HS-5 (cell line): ENCODE measurements around the gene SKI.

Experiments used
- DNase-seq: peaks from one replicate; pipeline ENCODE4 v3.0.0-alpha.2; 2012; ENCODE audit warnings: low read depth

Gene SKI

DNA sequence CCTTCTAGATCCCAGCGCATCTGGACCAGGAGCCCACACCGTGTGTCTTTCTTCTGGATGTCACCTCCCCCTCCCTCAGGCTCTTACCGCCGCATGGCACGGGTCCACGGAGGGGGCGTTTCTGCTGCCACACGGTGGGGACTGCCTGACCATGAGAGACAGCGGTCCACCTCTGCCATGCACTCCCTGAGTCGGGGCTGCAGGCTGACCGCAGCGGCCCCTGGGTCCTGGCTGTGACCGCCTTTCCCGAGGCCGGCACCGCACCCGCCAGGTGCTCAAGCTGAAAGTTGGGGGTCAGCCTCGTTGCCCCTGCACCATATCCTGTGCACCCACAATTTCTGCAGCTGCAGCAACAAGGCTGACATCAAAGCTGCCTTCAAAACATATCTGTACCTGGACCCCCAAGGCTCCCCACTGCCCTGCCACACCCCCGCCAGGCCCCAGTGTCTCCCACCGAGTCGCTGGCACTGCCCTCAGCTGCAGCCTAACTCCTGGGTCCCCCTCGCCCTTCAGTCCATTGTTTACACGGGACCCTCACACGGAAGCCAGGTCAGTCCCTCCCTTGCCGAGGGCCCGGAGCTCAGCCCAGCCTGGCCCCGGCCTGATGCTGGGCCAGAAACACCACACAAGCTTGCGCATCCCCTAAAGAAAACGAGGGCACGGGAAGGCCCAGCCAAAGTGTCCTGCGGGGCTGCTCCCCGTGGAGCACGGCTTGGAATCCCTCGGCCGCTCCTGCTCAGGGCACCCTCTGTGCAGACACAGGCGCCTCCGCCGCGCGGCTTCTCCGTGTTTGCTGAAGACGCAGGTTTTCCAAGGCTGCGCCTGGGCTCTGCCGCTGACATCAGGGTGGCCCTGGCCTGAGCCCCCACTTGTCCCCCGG, 111.3 kb downstream of the SKI start:
- DNase-seq: no peak

DNA sequence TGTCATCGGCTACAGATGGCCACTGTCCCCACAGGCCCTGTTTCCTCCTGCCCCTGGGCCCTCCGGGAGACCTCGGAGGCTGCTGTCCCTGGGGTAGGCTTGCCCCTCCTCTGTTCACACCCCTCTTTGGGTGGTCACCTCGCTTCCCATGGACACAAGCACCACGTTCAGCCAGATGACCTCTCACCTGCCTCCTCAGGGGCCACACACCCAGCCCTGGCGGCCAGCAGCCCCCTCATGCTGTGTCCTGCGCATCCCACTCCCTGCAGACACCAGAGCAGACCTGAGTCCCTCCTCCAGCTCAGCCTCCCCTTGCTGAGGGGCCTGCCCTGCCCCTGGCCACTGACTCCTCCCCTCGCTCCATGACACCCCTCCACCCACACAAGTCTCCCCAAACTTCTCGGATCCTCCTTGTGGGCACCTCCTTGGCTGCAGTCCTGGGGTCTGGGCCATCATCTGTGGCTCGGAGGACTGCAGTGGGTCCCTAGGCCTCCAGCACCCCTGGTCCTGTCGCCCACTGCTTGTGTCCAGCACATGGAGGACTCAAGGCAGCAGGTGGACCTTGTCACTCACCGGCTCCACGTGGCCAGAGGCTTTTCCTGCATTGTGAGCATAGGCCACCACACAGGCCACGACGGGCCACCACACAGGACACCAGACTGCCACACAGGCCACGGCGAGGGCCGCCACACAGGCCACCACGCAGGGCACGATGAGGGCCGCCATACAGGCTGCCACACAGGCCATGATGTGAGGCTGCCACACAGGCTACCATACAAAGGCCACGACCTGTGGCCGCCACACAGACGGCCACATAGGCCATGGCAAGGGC, 112.2 kb downstream of the SKI start:
- DNase-seq: no peak

DNA sequence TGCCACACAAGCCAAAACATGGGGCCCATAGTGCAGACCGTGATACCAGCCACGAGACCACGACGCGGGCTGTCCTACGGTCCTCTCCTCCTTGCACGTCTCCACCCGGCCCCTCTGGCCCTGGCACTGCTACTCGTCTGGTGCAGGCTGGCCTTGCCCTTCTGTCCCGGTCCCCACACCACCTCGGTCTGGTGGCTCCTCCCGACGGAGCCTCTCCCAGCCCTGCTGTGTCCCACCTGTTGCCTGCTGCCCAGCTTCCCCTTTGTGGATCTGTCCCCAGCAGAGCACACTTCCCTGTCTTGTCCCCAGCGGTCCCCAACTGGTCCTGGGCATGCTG, 112.8 kb downstream of the SKI start:
- DNase-seq: no peak

DNA sequence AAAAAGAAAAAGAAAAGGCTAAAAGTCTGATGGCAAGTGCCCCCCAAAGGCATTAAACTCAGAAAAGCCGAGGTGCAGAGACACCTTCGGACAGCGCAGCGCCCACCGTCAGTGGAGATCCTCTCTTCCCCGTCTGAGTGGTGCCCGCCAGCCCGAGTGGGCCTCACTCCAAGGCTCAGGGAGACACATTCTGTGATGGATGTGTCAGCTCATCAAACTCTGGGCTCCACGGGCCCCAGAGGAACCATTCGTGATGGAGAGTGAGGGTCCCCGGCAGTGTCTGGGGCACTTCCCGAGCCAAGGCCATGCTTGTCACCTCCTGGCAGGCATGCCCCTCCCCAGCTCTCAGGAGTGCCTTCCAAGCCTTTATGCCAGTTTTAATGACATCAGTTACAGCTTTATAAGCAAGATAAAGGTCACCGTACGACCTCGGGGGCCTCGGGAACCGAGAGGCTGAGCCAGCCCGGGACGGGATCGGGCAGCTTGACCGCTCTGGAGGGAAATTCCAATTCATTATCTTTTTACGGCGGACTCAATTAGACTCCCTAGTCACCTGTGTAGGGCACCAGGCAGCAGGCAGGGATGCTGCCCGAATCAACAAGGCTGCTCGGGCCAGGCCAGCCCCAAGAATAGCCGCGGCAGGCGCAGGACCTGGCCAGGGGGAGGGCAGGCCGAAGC, 113.7 kb downstream of the SKI start:
- DNase-seq: no peak

DNA sequence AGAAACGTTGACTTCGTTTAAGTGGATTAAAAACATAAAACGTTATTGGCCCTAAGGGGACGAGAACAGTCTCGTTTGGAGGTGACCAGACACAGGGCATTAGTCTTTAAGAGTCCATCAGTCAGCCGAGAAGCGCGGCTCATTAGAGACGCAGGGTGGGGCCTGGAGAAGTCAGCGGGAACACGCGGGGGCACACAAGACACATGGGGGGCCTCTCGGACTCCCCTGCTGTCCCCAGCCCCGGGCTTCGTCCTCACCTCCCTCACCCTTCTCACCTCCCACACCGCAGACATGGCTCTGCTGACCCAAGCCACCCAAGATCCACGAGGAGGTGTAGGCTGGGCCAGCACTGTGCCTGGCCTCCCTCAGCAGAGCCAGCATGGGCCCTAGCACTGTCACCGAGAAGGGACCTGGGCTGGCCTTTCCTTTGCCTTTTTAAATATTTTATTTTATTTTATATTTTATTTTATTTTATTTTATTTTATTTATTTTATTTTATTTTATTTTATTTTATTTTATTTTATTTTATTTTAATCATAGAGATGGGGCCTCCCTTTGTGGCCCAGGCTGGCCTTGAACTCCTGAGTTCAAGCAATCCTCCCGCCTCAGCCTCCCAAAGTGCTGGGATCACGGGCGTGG, 114.4 kb downstream of the SKI start:
- no peak for DNase-seq

DNA sequence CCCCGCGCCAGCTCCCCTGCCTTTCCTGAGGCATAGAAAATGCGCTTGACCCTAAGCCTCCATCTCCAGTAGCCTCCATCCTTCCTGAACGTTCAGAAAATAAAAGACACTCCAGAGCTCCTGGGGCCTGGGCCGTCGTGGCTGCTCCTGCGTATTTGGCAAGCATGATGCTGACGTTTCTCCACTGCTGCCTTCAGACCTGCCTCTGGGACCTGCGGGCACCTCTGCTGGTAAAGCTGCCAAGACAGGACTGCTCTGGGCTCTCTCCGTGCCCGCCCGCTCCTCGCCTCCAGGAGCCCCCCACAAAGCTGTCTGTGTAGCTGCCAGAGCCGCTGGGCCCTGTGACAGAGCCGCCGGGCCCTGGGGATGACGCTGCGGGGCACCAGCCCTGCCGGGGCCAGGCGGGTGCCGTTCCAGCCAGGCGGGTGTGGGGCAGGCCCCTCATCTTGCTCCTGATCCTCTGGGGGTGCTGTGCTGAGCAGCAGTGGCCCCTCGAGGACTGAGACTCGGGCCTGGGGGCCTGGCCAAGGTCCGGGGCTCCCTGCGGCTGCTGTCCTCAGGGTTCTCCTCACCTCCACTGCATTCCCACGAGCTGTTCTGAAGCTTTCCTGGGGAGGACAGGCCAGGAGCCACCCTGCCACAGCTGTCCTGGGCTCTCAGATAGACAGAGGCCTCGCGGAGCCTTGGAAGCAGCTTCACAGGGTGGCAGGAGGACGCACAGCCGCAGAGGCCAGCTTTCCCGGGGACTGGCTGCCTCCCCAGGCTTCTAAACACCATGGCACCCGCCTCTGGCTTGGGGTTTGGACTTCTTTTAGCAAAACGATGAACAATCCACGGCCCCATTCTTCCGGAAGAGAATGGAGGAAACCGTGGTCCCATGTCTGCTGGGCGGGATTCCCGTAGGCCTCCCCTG, 115.2 kb downstream of the SKI start:
- DNase-seq: no peak

DNA sequence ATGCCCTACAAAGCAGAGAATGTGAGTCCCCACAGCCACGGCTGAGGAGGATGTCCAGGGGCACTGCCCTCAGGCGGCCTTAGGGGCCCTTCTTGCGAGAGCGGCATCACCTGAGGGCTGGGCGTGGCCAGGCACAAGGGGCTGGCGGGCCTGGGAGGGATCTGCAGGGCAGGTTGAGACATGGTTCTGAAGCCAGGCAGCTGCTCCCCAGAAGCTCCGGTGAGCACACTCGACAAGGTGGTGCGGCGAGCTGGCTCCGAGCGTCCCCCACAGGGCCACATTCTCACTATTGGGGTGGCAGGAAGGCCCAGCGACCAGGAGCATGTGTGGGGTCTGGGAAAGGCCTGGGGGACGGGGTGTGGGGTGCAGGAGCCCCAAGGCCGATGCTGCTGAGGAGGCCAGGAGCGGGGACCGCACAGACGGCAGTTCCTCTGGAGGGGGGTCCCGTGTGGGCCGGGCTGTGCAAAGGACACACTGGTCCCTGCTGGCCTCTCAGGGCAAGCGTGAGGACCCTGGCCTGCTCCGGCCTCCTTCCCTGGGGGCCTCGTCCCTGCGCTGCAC, 116.1 kb downstream of the SKI start:
- DNase-seq: no peak

DNA sequence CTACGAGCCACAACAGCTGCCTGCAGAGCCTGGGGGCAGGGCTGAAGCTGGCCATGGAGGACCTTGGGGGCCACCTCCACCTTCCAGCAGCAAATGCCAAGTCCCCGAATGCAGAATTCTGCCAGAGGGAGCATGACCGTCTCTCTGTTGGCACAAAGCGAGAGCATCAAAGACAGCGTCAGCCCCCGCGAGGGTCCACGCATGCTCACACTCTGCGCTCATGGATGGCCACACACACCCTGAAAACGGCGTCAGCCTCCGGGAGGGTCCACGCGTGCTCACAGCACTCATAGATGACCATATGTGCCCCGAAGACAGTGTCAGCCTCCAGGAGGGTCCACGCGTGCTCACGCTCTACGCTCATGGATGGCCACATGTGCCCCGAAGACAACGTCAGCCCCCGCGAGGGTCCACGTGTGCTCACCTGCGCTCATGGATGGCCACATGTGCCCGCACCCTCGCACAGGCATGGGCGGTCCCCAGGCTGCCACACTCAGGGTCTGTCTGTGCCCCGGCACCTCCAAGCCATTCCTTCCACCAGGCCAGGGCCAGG, 116.7 kb downstream of the SKI start:
- no peak for DNase-seq

DNA sequence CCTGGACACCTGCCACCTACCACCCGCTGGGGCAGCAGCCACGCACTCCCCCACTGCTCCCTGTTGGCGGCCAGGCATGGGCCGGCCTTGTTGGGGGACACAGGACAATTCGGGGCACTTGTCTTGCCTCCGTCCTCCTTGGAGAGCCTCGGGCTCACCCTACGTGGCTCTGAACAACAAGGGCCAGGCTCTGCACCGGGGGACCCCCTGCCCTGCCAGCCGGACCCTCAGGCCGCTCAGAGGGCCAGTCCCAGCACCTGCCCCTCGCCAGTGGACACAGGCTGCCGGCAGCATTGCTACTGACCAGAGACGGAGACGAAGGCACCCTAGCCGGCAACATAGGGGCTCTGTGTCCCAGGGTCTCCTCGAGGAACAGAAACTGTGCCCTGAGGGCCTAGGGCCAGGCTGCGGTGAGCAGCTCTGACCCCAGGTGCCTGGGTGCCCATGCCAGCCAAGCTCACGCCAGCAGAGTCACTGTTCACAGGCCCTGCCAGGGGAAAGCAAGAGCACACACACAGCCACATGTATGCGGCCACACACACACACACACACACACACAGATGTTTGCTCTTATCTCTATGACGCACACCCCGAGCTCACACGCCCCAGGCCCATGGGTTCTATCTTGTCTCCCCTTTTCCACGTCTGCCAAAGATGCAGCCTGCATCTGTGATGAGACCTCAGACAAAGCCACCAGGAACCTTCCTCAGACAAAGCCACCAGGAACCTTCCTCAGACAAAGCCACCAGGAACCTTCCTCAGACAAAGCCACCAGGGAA, 117.4 kb downstream of the SKI start:
- no peak for DNase-seq

- no peak for DNase-seq
These were observed 118.7 kb downstream of the SKI start for GRCh38 chr1:2346691-2347408.

DNA sequence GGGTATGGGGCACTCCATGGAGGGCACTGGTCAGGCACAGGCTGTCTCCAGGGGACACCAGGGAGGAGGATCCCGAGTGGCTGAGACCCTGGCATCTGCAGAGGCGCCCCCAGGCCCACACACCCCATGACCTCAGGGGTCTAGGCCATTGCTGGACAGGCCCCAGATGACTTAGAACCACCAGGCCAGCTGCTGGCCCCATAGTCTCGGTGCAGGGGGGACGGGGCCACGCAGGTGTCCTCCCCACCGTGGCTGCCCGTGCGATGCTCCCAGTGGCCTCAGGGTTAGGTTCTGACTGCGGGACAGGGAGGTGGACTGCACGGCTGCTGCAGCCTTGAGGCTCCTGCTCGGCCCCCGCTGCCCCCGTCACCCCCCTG, 119.3 kb downstream of the SKI start:
- no peak for DNase-seq

DNA sequence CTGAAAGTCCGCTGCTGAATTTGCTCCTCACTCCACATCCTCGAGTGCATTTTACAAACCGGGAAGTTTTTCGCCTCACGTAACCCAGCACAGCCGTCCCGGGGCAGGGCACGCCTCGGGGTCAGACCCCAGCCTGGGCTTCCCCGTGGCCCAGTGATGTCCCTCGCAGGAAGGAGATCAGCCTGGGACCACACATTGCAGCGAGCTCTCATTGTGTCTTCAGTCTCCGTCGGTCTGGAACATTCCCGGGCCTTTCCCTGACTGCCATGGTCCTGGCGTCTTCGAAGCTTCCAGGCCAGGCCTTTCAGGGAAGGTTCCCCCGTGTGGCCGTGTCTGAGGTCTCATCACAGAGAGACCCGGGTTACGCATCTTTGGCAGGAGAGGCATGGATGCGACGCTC, 119.8 kb downstream of the SKI start:
- no peak for DNase-seq

- no peak for DNase-seq
These were observed 120.5 kb downstream of the SKI start for GRCh38 chr1:2348346-2349325.

DNA sequence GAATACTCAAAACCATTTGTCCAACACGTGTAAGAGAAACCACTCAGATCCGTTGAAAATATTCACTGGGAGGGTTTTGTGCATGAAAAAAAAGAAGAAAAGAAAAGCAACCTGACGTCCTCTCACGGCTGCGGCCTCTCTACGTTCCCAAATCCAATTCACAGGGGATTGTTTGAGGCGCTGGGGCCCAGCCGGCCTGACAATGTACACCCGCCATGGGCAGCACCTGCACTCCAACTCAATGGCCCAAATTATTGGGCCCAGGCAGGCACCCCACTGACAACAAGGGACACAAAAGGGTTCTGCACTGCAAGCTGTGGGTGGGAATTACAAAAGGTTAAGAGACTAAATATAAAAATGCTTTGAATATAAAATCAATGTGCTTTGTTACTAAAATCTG, 121.7 kb downstream of the SKI start:
- DNase-seq: no peak

- no peak for DNase-seq
These were observed 122.4 kb downstream of the SKI start for GRCh38 chr1:2350501-2350900.

DNA sequence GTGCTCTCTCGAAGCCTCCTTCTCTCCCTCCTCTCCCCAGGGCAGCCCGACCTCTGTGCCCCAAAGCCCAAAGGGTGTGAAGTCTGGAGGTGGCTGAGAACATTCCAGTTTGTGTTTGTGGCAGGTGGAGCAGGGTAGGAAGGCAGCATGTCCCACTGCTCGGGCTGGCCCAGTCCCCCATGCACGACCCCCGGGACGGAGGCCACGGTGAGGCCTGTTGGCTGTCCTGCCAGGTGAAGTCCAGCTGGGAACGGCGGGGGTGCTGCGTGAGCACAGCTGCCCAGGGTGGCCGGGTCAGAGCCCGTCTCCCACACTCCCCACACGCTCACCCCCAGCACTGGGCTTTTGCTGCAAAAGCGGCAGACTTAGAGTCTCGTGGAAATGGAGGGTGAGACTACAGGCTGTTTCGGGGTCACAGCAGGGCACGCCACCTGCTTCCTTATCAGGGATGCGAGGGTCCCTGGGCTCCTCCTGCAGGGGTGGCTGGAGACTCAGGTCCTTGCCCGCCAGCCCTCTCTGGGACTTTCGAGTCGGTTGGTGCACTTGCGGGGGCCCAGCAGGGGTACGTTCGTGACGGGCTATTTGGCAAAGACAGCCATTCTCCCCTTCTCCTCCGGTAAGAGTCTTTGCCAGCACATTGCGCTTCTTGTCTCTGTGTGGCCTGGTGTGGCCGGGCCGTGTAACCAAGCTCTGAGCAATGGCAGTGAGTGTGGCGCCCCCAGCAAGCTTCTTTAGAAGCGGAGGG, 123.0 kb downstream of the SKI start:
- DNase-seq: no peak

- no peak for DNase-seq
These were observed 123.6 kb downstream of the SKI start for GRCh38 chr1:2351723-2352122.
